Measurements from ENCODE around the gene BRD9. TPM values are rescaled to one million over a fixed set of nuclear protein-coding genes. Genes with fewer than 3 reads are reported as not detected.
"Not testable (repeated sequence)": the region's sequence is repeated elsewhere in the genome, so short reads cannot be mapped to it uniquely, and the experiment has no call there.

Gene BRD9
- total RNA-seq, 6 donors from 2014 or later, result 37.5 to 160 (median 42.3) TPM

DNA sequence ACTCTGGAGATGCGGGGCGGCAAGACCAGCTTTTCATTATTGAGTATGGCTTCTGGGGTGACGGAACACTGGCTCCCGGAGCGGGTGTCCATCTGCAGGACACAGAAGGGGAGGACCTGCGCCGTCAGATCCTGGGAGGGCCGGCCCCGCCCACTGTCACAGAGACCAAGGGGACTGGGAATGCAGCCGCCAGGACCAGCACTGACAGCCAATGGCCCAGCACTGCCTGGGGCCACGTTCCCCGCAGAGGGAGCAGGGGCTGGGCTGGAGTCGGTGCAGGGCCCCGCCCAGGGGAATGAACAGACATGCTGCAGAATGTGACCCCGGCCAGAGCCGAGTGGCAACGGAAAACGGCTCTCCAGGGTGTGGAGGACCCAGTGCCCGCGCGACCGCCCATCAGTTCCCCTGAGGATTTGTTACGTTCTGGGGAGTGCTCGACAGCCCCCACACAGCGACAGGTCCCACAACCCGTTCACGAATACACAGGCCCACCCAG, 42.0 kb downstream of the BRD9 start, which contains the start of gene ZDHHC11:
Gene ZDHHC11, minus strand, starts transcription at position 476 of the 496 bp plus-strand sequence. Its CDS starts 384 bp downstream, at position 92.
- Histone ChIP-seq H3K4me3 (peak within 1 kb of the TSS in 3 of 4 donors; percentile 26 to 40 (median 35)), H3K4me1 (peaks cover 0 to 13% (median 8%) of the 10 kb centered on the region in 4 donors), H3K27me3 (peaks cover 0 to 13% (median 0%) of the 10 kb centered on the region in 4 donors), H3K27ac (no peak within 1 kb of the TSS), H3K9me3 (no peaks in the 10 kb centered on the region), H3K36me3 (no peaks in the 10 kb centered on the region)
- peak; percentile 79 to 91 for DNase-seq
- ATAC-seq (ENCODE audit: low FRiP score in 2 of 2), result peak; percentile 49 to 87
- TF ChIP-seq EP300 (IDR thresholded peaks at IDR 0.05) (no peak), POLR2A (IDR thresholded peaks at IDR 0.05) (no peak)
- WGBS, 2 donors, result 60 to 63% methylated on average over 4 to 27 of the region's 27 CpGs

DNA sequence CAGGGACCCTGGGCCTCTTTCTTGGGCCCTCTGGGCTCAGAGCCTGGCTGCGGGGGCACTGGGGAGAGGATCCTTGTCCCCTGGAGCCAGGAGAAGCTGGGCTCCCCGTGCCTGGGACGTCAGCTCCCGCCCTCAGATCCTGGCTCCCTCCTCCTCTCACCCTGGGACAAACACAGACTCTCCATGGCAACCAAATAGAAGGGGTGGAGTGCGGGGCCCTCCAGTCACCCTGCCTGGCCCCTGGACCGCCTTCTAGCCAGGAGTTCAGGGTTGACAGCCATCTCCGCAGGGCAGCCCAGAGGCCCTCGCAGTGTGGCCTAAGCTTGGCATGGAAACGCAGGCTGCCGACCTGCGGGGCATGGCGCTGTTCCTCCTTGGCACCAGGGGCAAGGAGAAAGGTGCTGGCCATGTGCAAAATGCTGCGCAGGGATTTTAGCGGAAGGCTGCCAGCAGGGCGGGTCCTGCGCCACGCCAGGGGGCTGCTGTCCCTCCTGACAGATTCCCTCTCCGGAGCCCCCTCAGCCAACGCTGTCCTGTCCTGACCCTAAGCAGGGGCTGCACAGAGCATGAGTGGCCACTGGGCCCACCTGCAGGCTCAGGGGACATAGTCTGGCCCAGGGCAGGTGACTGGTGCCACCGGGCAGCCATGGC, 42.8 kb downstream of the BRD9 start:
- H3K27ac ChIP-seq, result no peak overlapping the region
- no peaks in the 10 kb centered on the region for H3K9me3 ChIP-seq
- DNase-seq (peak; percentile 24 to 82), ATAC-seq (ENCODE audit: low FRiP score in 2 of 2) (peak; percentile 65 to 73)
- H3K4me3 ChIP-seq, result peak overlapping the region in 3 of 4 donors; percentile 26 to 40 (median 35)
- H3K4me1 ChIP-seq, result peaks cover 0 to 13% (median 8%) of the 10 kb centered on the region in 4 donors
- 73 to 100% methylated on average over 3 to 20 of the region's 20 CpGs for WGBS, 2 donors
- H3K36me3 ChIP-seq, result no peaks in the 10 kb centered on the region
- TF ChIP-seq, protein P1, sequence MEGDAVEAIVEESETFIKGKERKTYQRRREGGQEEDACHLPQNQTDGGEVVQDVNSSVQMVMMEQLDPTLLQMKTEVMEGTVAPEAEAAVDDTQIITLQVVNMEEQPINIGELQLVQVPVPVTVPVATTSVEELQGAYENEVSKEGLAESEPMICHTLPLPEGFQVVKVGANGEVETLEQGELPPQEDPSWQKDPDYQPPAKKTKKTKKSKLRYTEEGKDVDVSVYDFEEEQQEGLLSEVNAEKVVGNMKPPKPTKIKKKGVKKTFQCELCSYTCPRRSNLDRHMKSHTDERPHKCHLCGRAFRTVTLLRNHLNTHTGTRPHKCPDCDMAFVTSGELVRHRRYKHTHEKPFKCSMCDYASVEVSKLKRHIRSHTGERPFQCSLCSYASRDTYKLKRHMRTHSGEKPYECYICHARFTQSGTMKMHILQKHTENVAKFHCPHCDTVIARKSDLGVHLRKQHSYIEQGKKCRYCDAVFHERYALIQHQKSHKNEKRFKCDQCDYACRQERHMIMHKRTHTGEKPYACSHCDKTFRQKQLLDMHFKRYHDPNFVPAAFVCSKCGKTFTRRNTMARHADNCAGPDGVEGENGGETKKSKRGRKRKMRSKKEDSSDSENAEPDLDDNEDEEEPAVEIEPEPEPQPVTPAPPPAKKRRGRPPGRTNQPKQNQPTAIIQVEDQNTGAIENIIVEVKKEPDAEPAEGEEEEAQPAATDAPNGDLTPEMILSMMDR (IDR thresholded peaks at IDR 0.05), result no peak
- TF ChIP-seq POLR2A (IDR thresholded peaks at IDR 0.05) (no peak), POLR2AphosphoS5 (IDR thresholded peaks at IDR 0.05) (no peak), EP300 (IDR thresholded peaks at IDR 0.05) (no peak)
- peaks cover 0 to 13% (median 0%) of the 10 kb centered on the region in 4 donors for H3K27me3 ChIP-seq

DNA sequence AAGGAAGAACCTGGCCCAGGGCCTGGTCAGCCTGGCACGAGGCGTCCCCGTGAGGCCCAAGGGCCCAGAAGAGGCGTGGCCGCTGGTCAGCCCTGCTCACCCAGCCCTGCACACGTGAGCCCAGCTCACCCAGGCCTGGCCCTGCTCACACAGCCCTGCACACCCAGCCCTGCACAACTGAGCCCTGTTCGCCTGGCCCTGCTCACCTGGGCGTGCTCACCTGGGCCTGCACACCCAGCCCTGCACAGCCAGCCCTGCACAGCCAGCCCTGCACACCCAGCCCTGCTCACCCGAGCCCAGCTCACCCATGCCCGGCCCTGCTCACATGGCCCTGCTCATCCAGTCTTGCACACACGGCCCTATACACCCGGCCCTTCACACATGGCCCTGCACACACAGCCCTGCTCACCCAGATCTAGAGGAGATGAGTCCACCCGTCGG, 43.9 kb downstream of the BRD9 start:
- DNase-seq (peak; percentile 20 to 79), ATAC-seq (ENCODE audit: low FRiP score in 2 of 2) (no peak)
- TF ChIP-seq POLR2AphosphoS5 (IDR thresholded peaks at IDR 0.05) (no peak), POLR2A (IDR thresholded peaks at IDR 0.05) (no peak), EP300 (IDR thresholded peaks at IDR 0.05) (no peak)
- TF ChIP-seq, protein P1 (IDR thresholded peaks at IDR 0.05), result no peak
- H3K36me3 ChIP-seq, result no peaks in the 10 kb centered on the region
- H3K4me3 ChIP-seq, result no peak overlapping the region
- 90% methylated on average over 7 of the region's 14 CpGs; no CpG with 5 or more reads in 1 of the 2 donors for WGBS, 2 donors
- H3K27me3 ChIP-seq, result peaks cover 0 to 13% (median 0%) of the 10 kb centered on the region in 4 donors
- H3K27ac ChIP-seq, result no peak overlapping the region
- peaks cover 0 to 13% (median 8%) of the 10 kb centered on the region in 4 donors for H3K4me1 ChIP-seq
- no peaks in the 10 kb centered on the region for H3K9me3 ChIP-seq

DNA sequence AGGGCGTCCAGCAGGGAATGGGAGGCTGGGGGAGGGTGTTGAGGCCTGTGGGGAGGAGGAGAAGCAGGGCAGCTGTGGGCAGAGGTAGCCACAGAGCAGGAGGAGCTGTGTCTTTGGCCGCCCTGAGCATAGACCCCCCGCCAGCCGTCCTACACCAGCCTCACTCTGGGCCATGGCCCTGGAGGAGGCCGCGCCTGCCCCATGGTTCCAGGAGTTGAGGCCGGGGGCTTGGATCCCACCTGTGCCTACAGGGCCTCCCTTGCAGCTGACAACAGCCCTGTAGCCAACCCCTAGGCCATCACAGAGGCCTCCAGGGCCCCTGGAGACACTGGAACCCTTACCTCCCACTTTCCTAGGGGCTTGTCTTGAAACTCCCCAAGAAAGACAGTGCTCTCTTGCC, 44.9 kb downstream of the BRD9 start:
- not testable (repeated sequence) for H3K9me3 ChIP-seq; H3K27me3 ChIP-seq; H3K36me3 ChIP-seq; H3K27ac ChIP-seq; ATAC-seq (ENCODE audit: low FRiP score in 2 of 2); H3K4me3 ChIP-seq
- H3K4me1 ChIP-seq, result peaks cover 0 to 13% (median 8%) of the 10 kb centered on the region in 4 donors
- peak in 1 of 2 donors; percentile 14 for DNase-seq
- WGBS, 2 donors, result 97% methylated on average over 6 of the region's 7 CpGs; no CpG with 5 or more reads in 1 of the 2 donors

DNA sequence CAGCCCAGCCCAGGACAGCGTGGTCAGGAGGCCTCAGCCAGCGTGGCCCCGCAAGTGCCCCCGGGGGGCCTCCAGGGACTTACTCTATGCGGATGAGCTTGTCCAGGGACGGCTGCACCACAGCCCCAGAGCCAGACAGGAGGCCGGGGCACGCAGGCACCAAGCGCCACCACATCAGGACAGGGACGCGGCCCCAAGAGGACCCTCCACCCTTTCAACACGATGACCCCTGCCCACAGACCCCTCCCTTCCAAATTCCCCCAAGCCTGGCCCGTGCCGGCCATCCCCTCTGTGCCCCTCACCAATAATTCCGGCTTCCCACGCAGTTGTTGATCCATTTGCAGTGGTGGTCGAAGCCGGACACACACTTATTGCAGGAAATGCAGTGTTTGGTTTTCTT, 45.4 kb downstream of the BRD9 start:
- not testable (repeated sequence) for H3K27ac ChIP-seq; ATAC-seq (ENCODE audit: low FRiP score in 2 of 2); H3K36me3 ChIP-seq; H3K9me3 ChIP-seq; H3K4me3 ChIP-seq; H3K27me3 ChIP-seq
- WGBS, 2 donors, result 87% methylated on average over 5 to 13 of the region's 18 CpGs
- H3K4me1 ChIP-seq, result peaks cover 0 to 13% (median 8%) of the 10 kb centered on the region in 4 donors
- peak in 1 of 2 donors; percentile 15 for DNase-seq

DNA sequence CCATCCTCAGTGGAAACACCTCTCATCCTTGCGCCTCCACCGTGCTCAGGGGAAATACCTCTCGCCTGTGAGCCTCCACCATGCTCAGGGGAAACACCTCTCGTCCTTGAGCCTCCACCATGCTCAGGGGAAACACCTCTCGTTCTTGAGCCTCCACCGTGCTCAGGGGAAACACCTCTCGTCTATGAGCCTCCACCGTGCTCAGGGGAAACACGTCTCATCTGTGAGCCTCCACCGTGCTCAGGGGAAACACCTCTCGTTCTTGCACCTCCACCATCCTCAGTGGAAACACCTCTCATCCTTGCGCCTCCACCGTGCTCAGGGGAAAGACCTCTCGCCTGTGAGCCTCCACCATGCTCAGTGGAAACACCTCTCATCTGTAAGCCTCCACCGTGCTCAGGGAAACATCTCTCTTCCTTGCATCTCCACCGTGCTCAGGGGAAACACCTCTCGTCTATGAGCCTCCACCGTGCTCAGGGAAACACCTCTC, 46.0 kb downstream of the BRD9 start:
- peaks cover 0 to 13% (median 8%) of the 10 kb centered on the region in 4 donors for H3K4me1 ChIP-seq
- DNase-seq, result peak in 1 of 2 donors; percentile 21
- H3K9me3 ChIP-seq; H3K36me3 ChIP-seq; H3K27me3 ChIP-seq; H3K4me3 ChIP-seq; ATAC-seq (ENCODE audit: low FRiP score in 2 of 2); H3K27ac ChIP-seq: not testable (repeated sequence)
- WGBS, 2 donors, result 82 to 83% methylated on average over 18 of the region's 18 CpGs

DNA sequence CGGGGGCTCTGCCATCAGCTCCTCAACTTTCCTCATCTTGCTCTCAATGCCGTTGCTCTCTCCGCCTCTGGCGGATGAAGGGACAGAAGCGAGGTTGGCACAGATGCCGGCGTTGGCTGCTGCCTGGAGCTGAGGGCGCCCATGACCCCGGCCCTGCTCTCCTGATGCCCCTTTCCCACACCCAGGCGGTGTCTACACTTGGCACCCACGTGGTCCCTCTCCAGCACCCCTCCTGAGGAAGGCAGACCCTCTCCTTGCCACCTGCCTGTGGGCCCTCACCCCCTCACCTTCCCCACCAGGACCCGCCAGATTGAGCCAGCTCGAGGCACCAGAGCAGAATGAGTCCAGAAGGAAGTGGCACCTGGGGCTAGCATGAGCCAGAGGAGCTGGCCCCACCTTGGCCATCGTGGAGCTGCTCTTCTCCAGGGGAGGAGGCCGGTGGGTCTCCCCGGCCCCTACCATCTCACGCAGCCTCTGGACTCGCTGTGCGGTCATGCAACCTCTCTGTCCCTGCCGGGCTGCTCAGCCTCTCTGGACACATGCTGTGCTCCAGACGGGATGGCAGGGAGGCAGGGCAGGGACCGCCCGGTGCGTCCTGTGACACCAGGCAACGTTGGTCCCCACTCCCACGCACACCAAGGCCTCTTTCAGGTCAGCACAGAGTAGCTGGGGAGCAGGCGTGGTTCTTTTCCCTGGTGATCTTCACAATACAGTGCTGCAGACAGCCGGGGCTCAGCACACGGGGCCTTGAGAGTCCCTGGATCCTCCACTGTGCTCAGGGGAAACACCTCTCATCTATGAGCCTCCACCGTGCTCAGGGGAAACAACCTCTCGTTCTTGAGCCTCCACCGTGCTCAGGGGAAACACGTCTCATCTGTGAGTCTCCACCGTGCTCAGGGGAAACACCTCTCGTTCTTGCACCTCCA, 46.7 kb downstream of the BRD9 start:
- H3K4me3 ChIP-seq; ATAC-seq (ENCODE audit: low FRiP score in 2 of 2); H3K9me3 ChIP-seq; DNase-seq; H3K36me3 ChIP-seq; H3K27ac ChIP-seq; H3K27me3 ChIP-seq: not testable (repeated sequence)
- H3K4me1 ChIP-seq, result peaks cover 0 to 13% (median 8%) of the 10 kb centered on the region in 4 donors
- WGBS, 2 donors, result 87 to 88% methylated on average over 18 to 27 of the region's 35 CpGs

DNA sequence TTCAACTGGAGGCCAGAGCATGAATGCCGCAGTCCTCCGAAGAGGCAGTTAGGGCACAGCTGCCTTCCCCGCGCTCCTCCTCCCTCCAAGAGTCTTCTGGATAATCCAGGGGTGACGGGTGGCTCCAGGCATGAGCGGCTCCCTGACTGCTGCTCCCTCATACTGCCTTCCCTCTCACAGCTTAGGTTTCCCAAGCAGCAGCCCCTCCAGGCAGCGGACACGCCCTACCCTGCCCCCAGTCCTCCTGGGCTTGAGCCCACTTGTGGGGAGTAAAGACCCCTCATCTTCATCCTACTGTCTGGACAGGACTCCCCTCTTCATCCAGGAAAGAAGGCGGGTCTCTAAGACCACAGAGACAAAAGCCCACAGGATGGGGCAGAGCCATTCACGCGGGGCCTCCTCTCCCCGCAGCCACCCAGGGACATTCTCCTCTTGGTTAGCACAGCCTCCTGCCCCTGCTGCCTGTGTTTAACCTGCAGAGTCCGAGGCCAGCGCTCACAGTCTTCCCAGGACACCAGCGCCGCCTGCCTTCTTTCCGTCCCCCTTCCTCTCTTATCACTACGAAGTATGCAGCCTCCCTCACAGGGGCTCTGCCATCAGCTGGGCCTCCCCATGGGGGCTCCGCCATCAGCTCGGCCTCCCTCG, 47.4 kb downstream of the BRD9 start:
- WGBS, 2 donors, result 91 to 95% methylated on average over 13 to 14 of the region's 21 CpGs
- DNase-seq (peak in 1 of 2 donors; percentile 19), ATAC-seq (ENCODE audit: low FRiP score in 2 of 2) (peak in 1 of 2 donors; percentile 2)
- H3K9me3 ChIP-seq, H3K27me3 ChIP-seq, H3K27ac ChIP-seq, H3K4me3 ChIP-seq, H3K4me1 ChIP-seq, H3K36me3 ChIP-seq: not testable (repeated sequence)

DNA sequence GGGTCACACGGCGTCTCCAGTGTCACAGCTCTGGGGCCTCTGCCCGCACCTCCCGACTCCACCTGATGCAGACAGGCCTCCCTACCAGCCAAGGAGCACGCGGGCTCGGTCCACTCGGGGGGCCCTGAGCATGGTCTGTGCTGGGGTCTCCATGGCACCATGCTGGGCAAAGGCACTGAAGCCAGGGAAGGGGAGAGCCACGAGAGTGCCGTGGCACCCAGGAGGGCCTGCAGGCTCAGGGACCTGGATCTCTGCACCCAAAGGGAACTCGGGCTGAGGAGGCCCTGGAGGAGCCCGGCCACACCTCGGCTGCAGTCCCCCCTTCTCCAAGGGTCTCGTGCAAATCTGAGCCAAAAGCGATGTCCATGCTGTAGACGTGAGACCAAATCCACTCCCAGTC, 48.2 kb downstream of the BRD9 start:
- not testable (repeated sequence) for H3K27ac ChIP-seq, H3K9me3 ChIP-seq, H3K4me1 ChIP-seq, H3K36me3 ChIP-seq, H3K27me3 ChIP-seq, H3K4me3 ChIP-seq
- DNase-seq (peak; percentile 20 to 75), ATAC-seq (ENCODE audit: low FRiP score in 2 of 2) (peak in 1 of 2 donors; percentile 3)
- 90 to 91% methylated on average over 10 to 16 of the region's 16 CpGs for WGBS, 2 donors
